ENCODE results near the gene CCNDBP1.
A peak's percentile ranks its signal among the peaks of the same experiment; 100 is the strongest.
"Not testable (repeated sequence)": the region's sequence is repeated elsewhere in the genome, so short reads cannot be mapped to it uniquely, and the experiment has no call there.

CCNDBP1 gene

GRCh38 chr15:43193710-43194109 lies 8.5 kb downstream of the CCNDBP1 start:
- no peak for DNase-seq (ENCODE audit: low read depth)

- no peak for DNase-seq (ENCODE audit: low read depth)
These were observed 9.6 kb downstream of the CCNDBP1 start for GRCh38 chr15:43194795-43195194.

DNA sequence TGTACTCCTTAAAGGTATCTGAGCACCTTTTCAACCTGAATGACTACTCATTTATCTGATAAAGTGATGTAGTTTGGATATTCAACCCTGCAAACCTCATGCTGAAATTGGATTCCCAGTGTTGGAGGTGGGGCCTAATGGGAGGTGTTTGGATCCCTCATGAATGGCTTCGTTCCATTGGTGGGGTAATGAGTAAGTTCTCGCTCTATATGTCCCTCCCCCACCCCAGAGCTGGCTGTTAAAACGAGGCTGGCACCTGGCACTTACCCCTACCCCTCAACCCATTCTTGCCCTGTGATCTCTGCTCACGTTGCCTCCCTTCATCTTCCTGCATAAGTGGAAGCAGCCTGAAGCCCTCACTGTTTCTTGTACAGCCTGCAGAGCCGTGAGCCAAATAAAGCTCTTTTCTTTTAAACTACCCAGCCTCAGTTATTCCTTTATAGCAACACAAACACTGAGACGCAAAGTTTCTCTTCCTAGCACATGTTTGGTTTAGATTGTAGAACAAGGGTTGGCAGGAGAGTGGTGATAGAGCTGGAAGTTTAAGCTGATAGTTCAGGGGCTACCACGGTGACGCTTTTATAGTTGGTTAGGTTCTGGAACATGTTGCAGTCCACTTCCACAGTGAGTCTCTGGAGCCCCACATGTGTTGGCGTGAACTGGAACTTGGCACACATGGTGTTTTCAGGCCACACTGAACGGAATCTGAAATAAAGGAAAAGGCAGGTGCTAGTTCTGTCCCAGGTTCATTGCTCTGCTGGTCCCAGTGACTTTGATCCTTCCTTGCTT lies 11.8 kb downstream of the CCNDBP1 start:
- no peak for DNase-seq (ENCODE audit: low read depth)

DNA sequence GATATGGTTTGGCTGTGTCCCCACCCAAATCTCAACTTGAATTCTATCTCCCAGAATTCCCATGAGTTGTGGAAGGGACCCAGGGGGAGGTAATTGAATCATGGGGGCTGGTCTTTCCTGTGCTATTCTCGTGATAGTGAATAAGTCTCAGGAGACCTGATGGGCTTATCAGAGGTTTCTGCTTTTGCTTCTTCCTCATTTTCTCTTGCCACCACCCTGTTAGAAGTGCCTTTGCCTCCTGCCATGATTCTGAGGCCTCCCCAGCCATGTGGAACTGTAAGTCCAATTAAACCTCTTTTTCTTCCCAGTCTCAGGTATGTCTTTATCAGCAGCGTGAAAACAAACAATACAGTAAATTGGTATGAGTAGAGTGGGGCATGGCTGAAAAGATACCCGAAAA lies 12.6 kb downstream of the CCNDBP1 start:
- DNase-seq (ENCODE audit: low read depth), result not testable (repeated sequence)

GRCh38 chr15:43198556-43198955 lies 13.4 kb downstream of the CCNDBP1 start:
- DNase-seq (ENCODE audit: low read depth), result not testable (repeated sequence)

DNA sequence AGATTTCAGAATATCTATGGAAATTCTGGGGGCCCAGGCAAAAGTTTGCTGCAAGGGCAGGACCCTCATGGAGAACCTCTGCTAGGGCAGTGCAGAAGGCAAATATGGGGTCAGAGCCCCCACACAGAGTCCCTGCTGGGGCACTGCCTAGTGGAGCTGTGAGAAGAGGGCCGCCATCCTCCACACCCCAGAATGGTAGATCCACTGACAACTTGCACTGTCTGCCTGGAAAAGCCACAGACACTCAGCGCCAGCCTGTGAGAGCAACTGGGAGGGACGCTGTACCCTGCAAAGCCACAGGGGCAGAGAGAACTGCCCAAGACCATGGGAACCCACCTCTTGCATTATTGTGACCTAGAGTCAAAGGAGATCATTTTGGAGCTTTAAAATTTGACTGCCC lies 13.8 kb downstream of the CCNDBP1 start:
- no peak for DNase-seq (ENCODE audit: low read depth)

- DNase-seq (ENCODE audit: low read depth), result no peak
These were observed 14.8 kb downstream of the CCNDBP1 start for GRCh38 chr15:43199945-43200488.

- peak; percentile 20 for DNase-seq (ENCODE audit: low read depth)
These were observed 19.1 kb downstream of the CCNDBP1 start for GRCh38 chr15:43204016-43204901.

DNA sequence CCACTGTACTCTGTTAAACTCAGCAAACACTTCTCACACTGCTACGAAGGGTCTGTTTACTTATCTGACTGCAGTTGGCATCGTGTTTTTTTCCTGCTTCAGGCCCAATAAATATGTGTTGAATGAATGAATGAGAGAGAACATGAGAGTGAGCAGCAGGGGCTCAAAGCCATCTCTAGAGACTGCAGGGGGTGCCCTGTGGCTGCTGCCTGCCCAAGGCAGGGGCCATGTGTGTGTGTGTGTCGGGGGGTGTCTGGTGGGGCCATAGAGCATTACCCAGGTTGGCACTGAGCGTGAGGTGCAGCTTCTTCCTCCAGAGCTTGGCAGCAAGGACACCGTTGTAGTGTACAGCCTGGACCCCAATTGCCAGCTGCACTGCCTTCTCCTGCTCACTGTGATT lies 20.9 kb downstream of the CCNDBP1 start:
- DNase-seq (ENCODE audit: low read depth), result no peak

DNA sequence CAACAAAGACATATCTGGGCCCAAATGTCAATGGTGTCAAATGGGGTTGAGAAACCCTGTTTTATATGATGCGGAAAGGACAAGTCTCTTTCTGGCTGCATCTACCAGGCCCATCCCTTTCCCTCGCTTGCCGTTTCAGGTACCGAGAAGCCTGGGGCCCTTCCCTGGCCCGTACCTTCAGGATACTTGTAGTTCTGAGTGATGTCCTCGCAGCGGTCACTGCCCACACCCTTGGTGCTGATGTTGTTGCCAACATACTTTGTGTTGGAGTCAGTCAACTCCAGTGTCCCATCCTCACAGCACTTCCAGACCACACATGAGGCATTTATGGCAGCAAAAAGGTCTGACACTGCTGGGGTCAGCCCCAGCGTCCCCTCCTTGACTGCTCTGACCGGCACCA lies 21.8 kb downstream of the CCNDBP1 start:
- no peak for DNase-seq (ENCODE audit: low read depth)

- DNase-seq (ENCODE audit: low read depth), result no peak
These were observed 23.1 kb downstream of the CCNDBP1 start for GRCh38 chr15:43208052-43209002.

- DNase-seq (ENCODE audit: low read depth), result no peak
These were observed 24.0 kb downstream of the CCNDBP1 start for GRCh38 chr15:43209059-43209824.

DNA sequence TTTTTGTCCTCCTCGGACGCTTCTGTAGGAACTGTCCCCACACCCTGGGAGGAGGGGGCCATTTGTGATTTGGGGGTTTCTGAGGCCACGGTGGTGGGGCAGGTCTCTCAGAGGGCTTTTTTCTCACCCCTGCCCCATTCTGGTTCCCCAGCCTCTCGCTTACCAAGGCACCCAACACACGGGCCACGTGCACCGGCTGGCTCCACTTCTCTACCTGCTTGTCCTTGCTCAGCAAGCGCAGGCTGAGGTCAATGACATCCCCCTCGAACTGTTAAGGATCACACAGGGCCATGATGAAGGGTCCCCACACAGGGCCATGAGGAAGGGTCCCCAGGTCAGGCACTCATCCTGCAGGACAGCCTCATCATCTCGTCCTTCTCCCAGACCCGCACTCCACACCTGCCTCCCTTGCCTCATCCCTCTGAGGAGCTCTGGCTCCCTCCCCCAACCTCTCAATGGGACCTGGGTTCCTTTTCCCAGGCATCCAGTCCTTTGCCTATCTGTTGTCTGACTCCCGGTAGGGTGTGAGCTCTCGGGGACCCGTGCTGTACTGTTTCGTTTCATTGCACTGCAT lies 25.1 kb downstream of the CCNDBP1 start:
- no peak for DNase-seq (ENCODE audit: low read depth)

DNA sequence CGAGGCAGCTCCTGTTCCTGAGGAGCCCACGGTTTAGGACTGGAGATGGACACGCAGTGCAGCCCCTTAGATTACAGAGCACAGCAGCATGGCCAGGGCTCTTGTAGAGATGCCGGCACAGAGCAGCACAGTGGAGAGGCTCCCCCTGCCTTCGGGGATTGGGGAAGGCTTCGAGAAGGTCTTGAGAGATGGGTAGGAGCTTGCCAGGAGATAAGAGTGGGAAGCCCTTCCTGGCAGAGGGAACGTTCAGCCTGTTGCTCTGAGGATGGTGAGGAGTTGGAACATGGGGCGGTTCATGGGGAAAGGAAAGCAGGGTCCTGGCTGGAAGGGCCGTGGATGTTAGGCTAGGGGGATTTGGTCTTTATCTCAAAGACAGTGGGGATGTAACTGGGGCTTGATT lies 25.6 kb downstream of the CCNDBP1 start:
- no peak for DNase-seq (ENCODE audit: low read depth)

DNA sequence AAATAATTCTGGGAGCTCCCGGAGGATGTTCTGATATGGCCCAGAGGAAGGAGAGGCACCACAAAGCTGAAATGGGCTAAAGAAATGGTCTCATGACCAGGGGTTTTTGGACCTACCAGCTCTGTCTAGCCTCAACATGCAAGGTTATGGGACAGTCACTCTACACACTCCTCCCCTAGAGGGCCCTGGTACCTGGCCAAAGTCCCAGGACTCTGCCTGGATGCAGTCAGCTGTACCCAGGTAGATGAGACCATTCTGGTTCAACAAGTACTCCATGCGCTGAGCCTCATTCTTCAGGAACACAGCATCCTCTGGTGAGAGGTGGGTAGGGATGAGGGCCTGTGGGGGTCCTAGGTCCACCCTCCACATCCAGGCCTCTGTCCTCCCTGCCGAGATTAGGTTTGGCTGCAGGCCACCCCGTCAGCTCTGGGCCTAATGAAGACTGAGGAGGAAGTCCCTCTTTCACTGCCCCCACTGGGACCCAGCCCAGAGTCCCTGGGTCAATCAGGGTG lies 26.1 kb downstream of the CCNDBP1 start:
- DNase-seq (ENCODE audit: low read depth), result no peak

DNA sequence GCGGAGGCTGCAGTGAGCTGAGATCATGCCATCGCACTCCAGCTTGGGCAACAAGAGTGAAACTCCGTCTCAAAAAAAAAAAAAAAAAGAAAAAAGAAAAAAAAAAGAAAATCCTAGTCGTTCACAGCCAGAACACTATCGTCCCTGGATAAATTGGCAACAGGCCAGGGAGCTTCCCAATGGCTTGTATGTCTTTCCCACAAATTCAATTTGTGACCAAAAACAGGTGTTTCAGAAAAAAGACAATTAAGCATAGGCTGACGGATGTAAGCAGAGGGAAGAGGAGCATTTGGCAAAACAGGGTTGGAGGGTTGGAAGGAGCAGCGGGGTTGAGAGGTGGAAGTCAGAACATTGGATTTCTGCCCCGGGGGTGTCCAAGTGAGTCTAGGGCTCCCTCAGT lies 27.1 kb downstream of the CCNDBP1 start:
- DNase-seq (ENCODE audit: low read depth), result no peak

DNA sequence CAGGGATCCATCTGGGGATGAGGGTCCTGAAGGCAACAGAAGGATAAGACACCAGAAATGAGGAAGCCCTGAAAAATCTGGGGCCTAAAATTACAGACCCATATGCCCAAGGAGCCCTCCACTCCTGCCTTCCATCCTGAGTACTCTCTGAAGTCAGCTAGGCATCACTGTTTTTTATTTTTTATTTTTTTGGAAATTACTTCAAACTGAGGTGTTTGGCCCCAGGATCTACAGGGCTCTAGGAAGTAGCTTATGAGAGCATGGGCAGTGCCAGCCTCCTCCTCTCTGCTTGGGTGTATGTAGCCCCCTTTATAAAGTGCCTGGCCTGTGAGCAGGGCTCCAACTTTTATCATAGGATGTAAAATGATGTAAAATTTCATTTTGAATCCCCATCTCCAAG lies 27.7 kb downstream of the CCNDBP1 start:
- DNase-seq (ENCODE audit: low read depth), result no peak

GRCh38 chr15:43213466-43213865 lies 28.3 kb downstream of the CCNDBP1 start:
- no peak for DNase-seq (ENCODE audit: low read depth)

DNA sequence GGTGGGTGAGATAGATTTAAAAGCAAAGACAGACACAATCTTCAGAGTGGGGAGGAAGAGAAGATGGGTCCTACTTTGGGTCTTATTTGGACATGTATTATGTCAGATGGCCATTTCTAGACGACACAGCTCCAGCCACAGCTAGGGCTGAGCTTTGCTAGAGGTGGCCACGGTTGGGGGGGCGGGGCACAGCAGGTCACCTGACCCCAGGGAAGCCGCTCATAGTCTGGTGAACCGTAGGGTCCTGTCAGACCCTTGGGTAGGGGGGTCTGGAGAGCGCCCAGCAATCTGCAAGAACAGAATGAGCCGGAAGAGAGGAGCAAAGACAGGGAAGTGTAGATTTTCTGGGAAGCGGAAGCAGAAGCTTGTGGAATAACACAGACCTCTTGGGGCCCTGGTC lies 29.0 kb downstream of the CCNDBP1 start:
- DNase-seq (ENCODE audit: low read depth), result no peak

GRCh38 chr15:43214592-43215295 lies 29.5 kb downstream of the CCNDBP1 start:
- no peak for DNase-seq (ENCODE audit: low read depth)
